Adrenal gland (tissue), 12 donors: Measurements from ENCODE around the gene ZNF146. TPM values are rescaled to one million over a fixed set of nuclear protein-coding genes. Genes with fewer than 3 reads are reported as not detected.

ENCODE experiments used
- polyA plus RNA-seq, 3 donors: library from polyadenylated mRNA; stranded (reverse); fragments of 200-250 nt in 2 of 3; fragments of 350-450 nt in 1 of 3; fragmentation: Illumina TruSeq in 1 of 3; extraction: RNeasy Lipid Tissue Mini Kit (QIAGEN cat#74804) in 1 of 3; gene quantifications; one replicate each; pipeline ENCODE4 v1.2.3, GENCODE V29; 2013 to 2014
- small RNA-seq, 2 donors: library from RNA; depleted of rRNA; stranded (forward); fragments of <200 nt; gene quantifications; one replicate each; pipeline ENCODE3, GENCODE V24; 2016
- total RNA-seq, 9 donors: library from RNA; depleted of rRNA in 4 of 9; stranded (reverse); fragments of >200 nt in 4 of 9; fragments of 120-200 nt in 1 of 9; fragmentation: NEBNext Ultra II Directional in 1 of 9; extraction: Animal tissue kit (Norgen Biotek cat#: 25700) in 1 of 9; gene quantifications; one replicate each; pipeline versions ENCODE4 v1.1.0 to v1.2.4, GENCODE V29; 2013 to 2023
- donor health status: healthy with polysubstance abuse.
- donor health status: Bipolar disorder and iron deficiency.
- donor health status: DM: yes; HTN: yes; CAD: no.
- donor health status: DM: no; HTN: no; CAD: no.
- donor health status: DM: no; HTN: no; CAD: no.
- donor health status: DM: yes; HTN: yes; CAD: no.

ZNF146 gene
- total and polyA plus RNA-seq, 12 donors, result 20.7 to 128 (median 40.7) TPM

Small RNA genes within 50 kb of the gene (small RNA-seq; reads per million reads assigned to genes)
- 0 reads per million in 2 donors for gene RF00019

Other genes starting within 250 kb of the ZNF146 start
- gene SDHAF1, start 219.9 kb upstream of the ZNF146 start, total RNA-seq, result 10 to 100 TPM; 19.5 to 68.9 (median 25.2) TPM
- gene SDHAF1, start 219.9 kb upstream of the ZNF146 start, polyA plus RNA-seq, result 10 to 100 TPM; 13.7 to 19.2 (median 15.9) TPM
- under 1 TPM in 6 of 9 donors, not detected in 3; 0.14 to 0.53 (median 0.45) TPM for gene SYNE4, start 206.3 kb upstream of the ZNF146 start, total RNA-seq
- 1 to 10 TPM in 1 of 3 donors, under 1 TPM in 2; 0.18 to 3.0 (median 0.67) TPM for gene SYNE4, start 206.3 kb upstream of the ZNF146 start, polyA plus RNA-seq
- 10 to 100 TPM; 16.8 to 30.6 (median 23.7) TPM for gene ALKBH6, start 200.9 kb upstream of the ZNF146 start, total RNA-seq
- gene ALKBH6, start 200.9 kb upstream of the ZNF146 start, polyA plus RNA-seq, result 10 to 100 TPM; 18.5 to 39.8 (median 39.2) TPM
- 10 to 100 TPM in 2 of 9 donors, 1 to 10 TPM in 7; 1.3 to 12.5 (median 6.4) TPM for gene CLIP3, start 182.2 kb upstream of the ZNF146 start, total RNA-seq
- gene CLIP3, start 182.2 kb upstream of the ZNF146 start, polyA plus RNA-seq, result 10 to 100 TPM in 2 of 3 donors, 1 to 10 TPM in 1; 8.3 to 20.1 (median 12.6) TPM
- 10 to 100 TPM in 3 of 9 donors, 1 to 10 TPM in 6; 3.2 to 15.9 (median 7.5) TPM for gene THAP8, start 160.8 kb upstream of the ZNF146 start, total RNA-seq
- gene THAP8, start 160.8 kb upstream of the ZNF146 start, polyA plus RNA-seq, result 1 to 10 TPM; 3.2 to 6.0 (median 3.4) TPM
- 1 to 10 TPM in 2 of 9 donors, under 1 TPM in 6, not detected in 1; 0.12 to 2.0 (median 0.69) TPM for gene WDR62, start 160.2 kb upstream of the ZNF146 start, total RNA-seq
- 1 to 10 TPM in 1 of 3 donors, under 1 TPM in 2; 0.33 to 1.0 (median 0.77) TPM for gene WDR62, start 160.2 kb upstream of the ZNF146 start, polyA plus RNA-seq
- not detected for gene OVOL3, start 104.0 kb upstream of the ZNF146 start, total RNA-seq
- not detected for gene OVOL3, start 104.0 kb upstream of the ZNF146 start, polyA plus RNA-seq
- 10 to 100 TPM; 38.0 to 88.3 (median 74.9) TPM for gene POLR2I, start 100.2 kb upstream of the ZNF146 start, total RNA-seq
- gene POLR2I, start 100.2 kb upstream of the ZNF146 start, polyA plus RNA-seq, result 100 to 1,000 TPM in 1 of 3 donors, 10 to 100 TPM in 2; 58.5 to 127 (median 69.9) TPM
- 100 to 1,000 TPM in 7 of 9 donors, 10 to 100 TPM in 2; 88.8 to 233 (median 126) TPM for gene TBCB, start 99.6 kb upstream of the ZNF146 start, total RNA-seq
- 100 to 1,000 TPM; 124 to 230 (median 201) TPM for gene TBCB, start 99.6 kb upstream of the ZNF146 start, polyA plus RNA-seq
- 100 to 1,000 TPM in 8 of 9 donors, 10 to 100 TPM in 1; 94.8 to 762 (median 298) TPM for gene CAPNS1, start 75.0 kb upstream of the ZNF146 start, total RNA-seq
- gene CAPNS1, start 75.0 kb upstream of the ZNF146 start, polyA plus RNA-seq, result 100 to 1,000 TPM; 740 to 916 (median 745) TPM
- gene COX7A1, start 62.7 kb upstream of the ZNF146 start, total RNA-seq, result 100 to 1,000 TPM in 4 of 9 donors, 10 to 100 TPM in 5; 20.4 to 163 (median 71.4) TPM
- 100 to 1,000 TPM in 2 of 3 donors, 10 to 100 TPM in 1; 31.3 to 232 (median 187) TPM for gene COX7A1, start 62.7 kb upstream of the ZNF146 start, polyA plus RNA-seq
- gene ZNF565, start 441 bp upstream of the ZNF146 start, total RNA-seq, result 1 to 10 TPM; 2.0 to 7.5 (median 4.1) TPM
- gene ZNF565, start 441 bp upstream of the ZNF146 start, polyA plus RNA-seq, result 1 to 10 TPM; 3.1 to 4.7 (median 3.5) TPM
- gene ZFP14, start 164.1 kb downstream of the ZNF146 start, total RNA-seq, result 10 to 100 TPM in 1 of 9 donors, 1 to 10 TPM in 8; 2.2 to 10.1 (median 4.4) TPM
- 1 to 10 TPM; 1.7 to 4.5 (median 3.2) TPM for gene ZFP14, start 164.1 kb downstream of the ZNF146 start, polyA plus RNA-seq
- gene ZFP82, start 203.5 kb downstream of the ZNF146 start, total RNA-seq, result 1 to 10 TPM; 2.8 to 6.8 (median 5.1) TPM
- 1 to 10 TPM; 2.1 to 5.5 (median 2.7) TPM for gene ZFP82, start 203.5 kb downstream of the ZNF146 start, polyA plus RNA-seq